Smooth muscle cell of the brain vasculature (primary cell): Measurements from ENCODE around the gene AP1S2.
"Not testable (repeated sequence)": the region's sequence is repeated elsewhere in the genome, so short reads cannot be mapped to it uniquely, and the experiment has no call there.

Experiments used
- DNase-seq: peaks from one replicate; pipeline ENCODE4 v3.0.0-alpha.2; 2012; ENCODE audit warnings: low read depth, low spot score

AP1S2 gene

DNA sequence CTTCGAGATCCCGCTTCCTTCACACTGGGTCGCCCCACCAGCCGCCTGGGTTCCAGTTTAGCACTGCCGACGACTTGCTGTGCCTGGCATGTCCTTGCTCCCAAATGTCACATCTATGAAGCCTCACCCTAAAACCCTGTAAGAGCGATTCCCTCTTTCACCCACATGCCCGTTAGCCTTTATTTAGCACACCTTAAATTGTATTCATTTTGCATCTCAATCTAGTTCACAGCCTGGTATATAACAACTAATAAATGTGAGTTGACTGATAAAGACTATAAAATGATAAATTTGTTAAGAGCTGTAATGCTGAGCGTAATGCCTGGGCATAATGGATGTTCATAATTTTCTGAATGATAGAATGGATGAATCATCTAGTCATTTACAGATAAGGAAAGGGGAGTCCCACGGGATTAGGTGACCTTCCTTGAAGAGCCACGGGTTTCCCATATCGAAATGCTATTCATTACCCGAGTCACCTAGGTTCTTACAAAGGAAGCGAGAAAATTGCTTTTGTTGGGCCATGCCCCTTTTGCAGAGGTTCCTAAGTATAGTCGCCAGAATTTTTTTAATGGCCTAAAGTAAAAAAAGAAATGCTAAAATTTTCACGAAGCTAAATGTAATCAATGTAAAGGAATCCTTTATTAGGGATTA is 1.1 kb upstream of the AP1S2 start:
- no peak for DNase-seq

DNA sequence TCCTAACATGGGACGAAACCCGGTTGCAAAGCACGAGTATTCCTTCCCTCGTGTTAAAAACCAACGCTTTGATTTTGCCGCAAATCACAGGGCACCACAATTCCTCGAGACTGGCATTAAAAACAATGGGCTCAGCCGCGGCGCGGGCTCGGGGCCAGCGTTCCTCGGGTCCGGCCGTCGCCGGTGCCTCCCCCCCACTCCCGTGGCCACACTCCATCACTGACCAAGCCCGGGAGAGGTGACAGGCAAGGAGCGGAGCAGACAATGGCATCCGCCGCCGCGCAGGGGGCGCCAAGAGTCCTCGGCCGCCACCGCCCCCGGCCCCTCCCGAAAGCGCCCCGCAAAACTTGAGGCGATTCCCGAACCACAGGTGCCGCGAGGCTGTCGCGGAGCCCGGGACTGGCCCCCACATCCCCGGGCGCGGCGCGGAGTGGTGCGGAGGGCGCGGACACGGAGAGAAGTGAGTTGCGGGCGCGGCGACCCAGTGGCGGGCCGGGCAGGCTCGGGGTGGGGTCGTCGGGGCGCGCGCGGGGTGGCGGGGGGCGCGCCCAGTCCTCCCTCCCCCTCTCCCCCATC is 445 bp downstream of the AP1S2 start:
- no peak for DNase-seq

DNA sequence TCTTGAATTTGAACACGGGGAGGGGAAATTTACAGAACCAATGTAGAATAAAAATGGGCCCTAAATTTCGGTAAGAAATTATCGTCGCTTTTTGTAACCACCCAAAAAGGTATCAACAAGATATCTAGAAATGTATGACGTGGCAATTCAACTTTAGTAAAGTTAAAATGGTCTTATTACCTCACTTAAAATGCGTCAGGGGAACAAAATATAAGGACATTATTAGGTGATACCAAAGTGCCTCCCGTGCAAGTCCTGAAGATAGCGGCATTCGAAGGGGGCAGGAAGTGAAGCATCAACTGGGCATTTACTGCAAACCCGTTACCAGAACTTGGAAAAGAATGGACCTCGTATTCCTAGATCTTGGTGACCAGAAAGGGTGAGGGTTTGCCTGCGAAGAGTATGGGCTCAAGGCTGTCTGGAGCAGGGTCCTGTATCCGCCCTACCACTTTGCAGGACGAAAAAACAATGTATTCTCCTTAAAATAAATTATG is 980 bp downstream of the AP1S2 start:
- no peak for DNase-seq

DNA sequence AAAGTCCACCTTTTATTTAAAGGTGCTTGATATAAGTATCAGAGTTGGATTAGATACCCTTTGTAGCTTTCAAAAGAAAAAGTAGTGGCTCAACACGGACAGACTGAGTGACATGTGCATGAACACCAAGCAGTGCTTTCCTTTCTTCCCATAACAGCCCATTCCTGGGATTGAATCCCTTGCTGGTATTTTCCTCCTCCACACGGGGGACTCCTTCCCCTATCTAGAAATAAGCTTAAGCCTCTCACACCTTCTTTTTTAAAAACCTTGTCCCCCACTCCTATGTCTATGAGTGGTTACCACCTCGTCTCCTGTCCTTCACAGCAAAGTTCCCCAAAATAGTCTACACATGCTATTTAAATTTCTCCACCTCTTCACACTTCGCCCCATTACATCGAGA is 5.1 kb downstream of the AP1S2 start:
- DNase-seq = no peak

DNA sequence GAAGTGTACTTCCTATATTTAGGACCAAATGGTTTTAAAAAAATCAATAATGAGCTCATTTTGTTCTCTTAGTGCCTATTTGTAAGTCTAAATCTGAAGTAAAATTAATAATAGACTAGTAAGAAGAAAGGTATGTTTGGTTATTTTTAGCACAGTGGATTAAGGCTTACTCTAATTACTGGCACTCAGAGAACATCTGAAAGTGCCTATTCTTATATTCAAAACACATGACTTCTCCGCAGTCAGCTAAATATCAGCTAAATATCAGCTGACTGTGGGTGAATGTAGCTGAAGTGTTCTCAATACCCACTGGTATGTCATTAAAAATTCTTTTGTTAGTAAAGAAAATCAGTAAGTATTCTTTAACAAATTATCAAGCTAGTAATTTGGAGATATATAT is 6.0 kb downstream of the AP1S2 start:
- DNase-seq = no peak

DNA sequence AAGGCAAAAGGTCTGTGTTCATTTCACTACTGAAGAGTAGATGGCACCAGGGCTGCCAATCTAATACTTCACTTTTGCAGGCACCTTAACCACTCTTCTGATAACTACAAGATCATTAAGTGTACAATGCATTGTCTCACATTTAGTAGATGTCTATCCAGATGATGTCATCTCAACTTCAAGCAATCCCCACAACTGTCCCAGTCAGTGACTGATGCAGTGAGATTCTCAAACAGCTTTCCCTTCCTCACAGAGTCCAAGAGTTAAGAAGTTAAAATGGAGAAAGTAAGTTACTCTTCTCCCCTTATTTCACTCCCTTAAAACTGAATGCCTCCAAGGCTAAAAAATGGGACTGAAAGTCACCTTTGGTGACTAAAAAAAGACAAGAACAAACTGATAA is 10.7 kb downstream of the AP1S2 start:
- DNase-seq = no peak

DNA sequence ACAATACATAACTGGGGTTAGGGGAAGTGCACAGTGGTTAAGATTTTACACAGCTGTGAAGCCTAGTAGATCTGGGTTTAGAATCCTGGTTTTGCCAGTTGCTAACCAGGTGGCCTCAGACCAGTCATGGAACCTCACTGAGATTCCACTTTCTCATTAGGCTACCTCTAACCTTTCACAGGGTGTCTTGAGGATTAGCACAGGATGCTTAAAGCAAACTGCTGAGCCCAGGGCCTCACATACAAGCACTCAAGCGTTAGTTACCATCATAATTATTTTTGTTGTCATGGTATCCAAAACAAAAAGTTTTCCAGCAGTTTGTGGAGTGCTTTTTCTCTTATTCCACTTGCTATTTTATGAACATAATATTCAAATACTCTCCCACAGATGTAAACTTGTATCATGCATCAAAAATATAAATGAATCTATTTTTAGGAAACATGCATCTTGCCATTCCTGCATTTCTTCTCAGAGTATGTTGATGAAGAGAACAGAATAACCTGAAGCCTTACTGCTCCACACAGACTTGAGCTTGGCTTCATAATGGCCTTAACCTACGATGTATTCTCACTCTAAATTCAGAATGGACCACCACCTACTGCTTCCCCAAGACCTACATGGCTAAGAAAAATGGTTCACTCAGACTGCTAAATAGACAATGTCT is 12.6 kb downstream of the AP1S2 start:
- no peak for DNase-seq

DNA sequence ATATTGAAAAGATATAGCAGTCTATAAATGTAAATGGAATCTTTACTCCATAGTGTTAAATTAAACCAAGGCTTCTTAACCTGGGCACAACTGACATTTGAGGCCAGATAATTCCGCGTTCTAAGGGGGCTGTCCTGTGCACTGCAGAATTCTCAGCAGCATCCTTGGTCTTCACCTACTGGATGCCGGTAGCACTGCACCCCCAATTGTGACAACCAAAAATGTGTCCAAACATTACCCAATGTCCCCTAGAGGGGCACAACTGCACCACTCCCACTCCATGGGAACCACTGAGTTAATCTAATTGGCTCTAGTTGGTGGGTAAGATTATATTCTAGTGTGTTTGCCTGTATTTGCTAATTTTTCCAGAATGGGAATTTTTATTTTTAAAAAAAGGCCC is 16.6 kb downstream of the AP1S2 start:
- no peak for DNase-seq

DNA sequence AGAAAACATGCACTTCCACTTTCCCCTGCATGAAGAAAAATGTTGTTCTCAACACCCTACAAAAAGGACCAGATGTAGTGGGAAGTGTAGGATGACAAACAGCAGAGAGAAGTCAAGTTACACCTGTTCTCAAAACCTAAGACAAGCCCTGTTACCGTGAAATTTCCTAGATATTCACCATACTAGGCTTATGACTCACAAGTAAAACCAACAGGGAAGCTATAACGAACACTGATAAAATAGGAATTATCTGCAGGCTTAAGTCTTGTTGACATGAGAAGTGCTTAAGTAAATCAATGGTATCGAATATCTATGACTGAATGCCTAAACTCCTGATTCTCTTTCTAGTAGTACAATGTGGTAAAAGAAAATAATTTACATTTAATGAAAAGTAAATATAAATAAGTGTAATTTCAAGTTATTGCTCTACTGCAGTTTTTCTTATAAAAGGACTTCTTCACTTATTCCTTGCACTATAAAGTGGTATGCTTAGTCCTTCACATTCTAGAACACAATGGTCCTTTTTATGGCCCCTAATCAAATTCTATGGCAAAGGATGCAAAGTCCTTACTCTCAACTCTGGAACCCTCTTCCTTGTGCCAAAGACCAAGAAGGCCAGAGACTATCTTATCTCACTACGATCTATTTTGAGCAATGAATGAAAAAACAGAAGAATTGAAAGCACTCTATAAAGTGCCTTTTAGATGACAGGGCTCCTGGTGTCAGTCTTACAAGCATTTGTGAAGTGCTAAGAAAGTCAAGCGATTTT is 19.6 kb downstream of the AP1S2 start:
- no peak for DNase-seq

DNA sequence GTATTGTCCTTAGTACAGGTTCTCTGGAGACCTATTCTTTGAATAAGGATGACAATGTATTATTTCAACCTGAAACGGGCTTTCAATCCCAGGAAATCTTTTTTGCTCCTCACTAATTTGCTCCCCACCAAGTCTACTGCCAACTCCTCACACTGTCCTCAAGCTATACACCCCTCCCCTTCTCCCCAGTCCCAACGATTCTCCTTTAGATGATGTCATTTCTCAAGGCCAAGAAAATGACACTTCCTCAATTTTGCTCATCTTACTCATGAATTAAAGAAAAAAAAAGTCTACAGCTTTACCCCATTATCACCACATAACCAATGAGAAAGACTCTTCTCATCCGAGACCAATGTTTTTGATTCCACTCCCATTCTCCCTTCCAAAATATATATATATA is 20.6 kb downstream of the AP1S2 start:
- no peak for DNase-seq

DNA sequence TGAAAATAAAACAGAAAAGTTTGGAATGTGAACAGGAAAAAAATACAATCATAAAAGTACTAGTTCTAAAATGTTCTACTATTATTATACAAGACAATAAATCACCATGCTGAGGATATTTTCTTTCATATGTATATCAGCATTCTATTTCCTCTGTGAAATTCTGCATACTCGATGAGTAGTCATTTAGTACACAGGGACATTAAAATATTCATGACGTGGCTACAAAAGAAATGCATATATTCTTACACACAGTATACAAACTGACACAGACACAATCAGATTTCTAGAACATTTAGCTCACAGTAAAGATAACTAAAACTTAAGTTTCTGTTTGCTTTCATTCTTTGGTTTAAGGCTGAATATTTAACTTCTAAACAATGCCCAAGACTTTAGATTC is 23.3 kb downstream of the AP1S2 start:
- not testable (repeated sequence) for DNase-seq

DNA sequence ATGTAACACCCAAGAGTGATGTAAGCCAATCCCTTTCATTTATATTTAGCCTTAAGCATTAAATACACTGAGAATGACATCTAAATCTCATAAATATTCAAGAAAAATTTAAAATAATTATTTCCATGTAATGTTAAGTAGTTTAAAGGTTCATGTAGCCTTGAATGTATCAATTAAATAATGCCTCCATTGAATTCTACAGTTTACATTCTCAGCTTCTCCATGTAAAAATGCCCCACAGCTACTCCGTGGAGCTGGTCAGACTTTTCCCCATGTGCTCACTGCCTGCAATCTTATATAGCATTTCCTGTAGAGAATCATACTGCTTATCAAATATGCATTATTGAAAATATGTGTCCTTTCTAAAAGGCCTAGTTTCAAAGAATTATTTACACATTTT is 25.4 kb downstream of the AP1S2 start:
- DNase-seq = no peak

DNA sequence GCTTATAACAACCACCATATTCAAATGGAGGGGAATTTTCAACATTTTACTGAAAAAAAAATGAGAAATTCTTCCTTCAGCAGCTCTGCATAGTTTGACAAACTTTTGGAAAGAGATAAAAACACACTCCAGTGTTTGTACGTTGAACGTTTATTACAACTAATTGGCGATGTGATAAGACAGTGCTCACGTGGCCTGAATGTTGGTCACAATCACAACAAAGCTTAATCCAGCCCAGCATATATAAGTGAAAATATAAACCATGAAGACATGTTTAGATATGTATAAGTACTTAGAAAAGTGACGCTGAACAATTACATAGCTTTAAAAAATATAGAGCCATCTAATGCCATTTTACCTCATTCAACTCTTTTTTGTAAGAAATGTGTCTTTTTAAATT is 28.7 kb downstream of the AP1S2 start:
- no peak for DNase-seq

DNA sequence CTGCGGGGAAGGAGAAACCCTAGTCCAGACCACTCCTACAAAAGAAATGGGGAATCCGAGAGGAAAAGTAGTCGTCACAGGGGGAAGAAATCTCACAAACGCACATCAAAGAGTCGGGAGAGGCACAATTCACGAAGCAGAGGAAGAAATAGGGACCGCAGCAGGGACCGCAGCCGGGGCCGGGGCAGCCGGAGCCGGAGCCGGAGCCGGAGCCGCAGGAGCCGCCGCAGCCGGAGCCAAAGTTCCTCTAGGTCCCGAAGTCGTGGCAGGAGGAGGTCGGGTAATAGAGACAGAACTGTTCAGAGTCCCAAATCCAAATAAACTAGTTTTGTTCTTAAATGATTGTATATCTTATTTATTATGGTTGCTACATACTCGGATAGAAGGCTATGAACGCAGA is 31.7 kb downstream of the AP1S2 start:
- no peak for DNase-seq

DNA sequence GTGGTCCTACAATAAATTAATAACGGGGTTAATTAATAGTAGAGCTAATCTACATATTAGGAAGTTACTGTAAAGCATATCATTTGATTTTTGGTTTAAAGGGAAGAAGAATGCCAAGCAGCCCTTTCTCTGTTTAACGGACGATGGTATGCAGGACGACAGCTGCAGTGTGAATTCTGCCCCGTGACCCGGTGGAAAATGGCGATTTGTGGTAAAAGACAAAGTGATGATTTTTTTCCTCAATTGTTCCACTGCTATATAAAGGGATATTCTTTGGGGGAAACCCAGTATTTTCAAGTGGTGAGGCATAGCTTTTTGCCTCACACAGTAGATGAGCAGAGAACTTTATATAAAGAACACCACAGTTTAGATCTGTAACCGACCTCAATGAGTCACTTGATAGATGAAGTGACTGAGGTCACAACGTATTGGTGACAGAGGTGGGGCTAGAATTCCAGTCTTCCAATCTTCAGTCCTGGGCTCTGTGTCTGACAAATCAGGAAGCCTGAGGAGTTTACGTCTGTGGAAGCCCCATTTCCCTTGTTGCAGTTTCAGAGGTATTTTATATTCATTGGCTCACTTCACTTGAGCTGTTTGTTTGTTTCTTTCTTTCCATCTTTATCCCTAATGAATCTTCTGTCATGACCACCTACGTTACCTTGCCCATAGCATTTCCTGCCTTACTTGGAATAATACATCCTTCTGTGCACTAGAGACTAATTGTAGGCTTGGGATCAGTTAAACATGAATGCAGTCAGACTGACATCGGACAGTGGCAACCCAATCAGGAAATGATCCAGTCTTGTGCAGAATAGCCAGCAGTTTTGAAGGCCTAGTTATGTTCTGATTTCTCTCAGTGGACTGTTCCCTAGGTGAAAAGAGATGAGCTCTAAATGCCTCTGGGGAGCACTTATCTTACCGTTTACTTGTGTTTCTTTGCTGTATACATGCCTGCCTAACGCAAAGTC is 34.2 kb downstream of the AP1S2 start:
- no peak for DNase-seq

DNA sequence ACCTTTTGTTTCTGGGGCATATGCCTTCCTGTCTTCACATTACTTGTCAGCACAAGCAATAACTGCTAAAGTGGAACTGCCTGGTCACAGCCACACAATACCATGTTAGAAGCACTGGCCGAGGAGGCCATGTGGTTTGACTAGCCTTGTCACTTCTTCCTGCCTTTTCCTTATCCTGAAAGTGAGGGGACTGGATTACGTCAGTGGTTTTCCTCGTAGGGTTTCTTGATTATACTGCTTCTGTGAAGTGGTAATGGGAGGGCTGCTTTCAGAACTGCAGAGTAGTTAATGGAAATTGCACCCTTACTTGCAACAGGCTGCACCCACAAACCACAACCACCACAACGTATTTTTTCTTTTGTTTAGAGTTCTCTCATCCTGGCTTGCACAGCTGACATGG is 37.7 kb downstream of the AP1S2 start:
- no peak for DNase-seq

DNA sequence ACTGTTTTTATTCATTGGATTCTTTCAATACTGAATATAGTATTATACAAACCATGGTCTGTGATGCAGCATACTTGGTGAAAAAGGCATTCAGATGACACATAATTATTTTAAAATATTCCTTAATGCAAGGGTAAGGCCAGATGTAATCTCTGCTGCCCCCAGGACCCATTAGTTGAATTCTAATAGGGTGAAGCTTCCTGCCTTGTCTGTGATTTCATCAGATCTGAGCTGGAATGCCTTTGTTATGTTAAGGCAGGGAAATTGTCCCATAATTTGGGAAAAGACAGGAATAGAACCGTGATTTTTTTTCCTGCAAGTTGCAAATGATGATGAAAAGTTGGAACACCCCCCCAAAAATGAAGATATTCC is 38.2 kb downstream of the AP1S2 start:
- DNase-seq = no peak

DNA sequence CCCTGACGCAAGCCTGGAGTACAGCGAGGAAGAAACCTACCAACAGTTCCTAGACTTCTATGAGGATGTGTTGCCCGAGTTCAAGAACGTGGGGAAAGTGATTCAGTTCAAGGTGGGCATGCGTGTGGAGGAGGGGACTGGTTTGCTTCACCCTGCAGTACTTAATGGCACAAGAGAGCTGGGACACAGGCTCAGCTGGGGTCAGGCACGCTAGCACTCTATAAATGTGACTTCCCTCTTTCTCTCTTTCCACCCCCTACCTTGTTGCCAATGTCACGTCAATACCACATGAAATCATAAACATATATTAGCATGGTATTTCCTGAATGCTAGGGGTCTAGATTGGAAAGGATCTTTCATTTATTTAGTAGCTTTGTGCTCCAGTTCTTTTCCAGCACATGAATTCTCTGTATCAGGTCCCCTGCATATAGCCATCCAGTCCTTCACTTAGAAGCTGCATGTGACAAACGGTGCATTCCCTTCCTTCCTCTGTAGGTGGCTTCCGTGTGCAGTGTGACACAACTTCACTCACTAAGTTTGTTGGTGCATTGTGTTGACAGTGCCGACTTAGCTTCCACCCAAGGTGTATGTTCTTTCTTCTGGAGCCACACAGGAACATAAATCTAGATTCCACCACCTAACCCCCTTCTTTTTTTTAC is 38.7 kb downstream of the AP1S2 start:
- no peak for DNase-seq

DNA sequence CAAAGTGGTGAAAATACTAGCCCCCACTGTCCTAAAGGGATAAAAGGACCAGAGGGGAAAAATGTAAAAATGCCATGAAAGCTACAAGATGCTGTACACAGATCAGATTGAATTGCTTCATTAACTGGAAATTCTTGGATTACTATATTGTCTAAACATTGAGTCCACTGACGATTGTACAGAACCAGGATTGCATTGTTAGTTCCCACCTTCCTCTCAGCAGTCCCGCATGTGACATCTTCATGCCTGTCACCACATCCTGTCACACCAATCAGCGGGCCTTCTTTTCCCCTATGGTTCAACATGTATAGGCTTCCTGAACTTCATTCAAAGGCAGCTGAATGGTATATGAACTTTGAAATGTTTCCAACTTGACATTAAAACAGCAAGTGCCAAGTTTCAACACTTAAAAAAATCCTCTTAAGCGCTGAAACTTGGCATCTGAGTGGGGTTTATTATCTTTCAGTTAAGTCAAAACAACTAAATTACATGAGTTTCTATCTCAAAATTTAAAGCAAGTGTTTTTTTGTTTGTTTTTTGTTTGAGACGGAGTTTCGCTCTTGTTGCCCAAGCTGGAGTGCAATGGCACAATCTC is 39.7 kb downstream of the AP1S2 start:
- DNase-seq = no peak

DNA sequence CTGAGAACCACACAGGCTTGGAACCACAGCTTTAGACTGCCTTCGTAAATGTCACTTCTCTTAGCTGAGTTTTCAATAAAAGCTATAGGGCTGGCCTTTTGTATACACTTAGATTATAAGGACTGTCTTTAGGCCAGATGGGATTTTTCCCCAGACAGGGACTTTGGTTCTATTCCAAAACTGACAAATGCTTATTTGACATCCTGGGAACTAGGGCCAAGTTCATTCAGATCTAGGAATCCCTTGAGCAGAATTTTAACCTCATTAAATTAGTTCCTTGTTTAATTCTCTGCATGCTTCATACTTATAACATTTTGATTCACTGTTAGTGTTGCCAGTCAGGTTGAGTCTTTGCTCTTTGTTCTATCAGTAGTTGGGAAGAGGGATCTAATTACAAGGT is 41.2 kb downstream of the AP1S2 start:
- no peak for DNase-seq
